GM20000 (cell line): ENCODE data around the gene TPPP.

Experiments used
- DNase-seq: peaks from one replicate; pipeline ENCODE4 v3.0.0; 2012; ENCODE audit warnings: low spot score
- CTCF ChIP-seq: IDR thresholded peaks from 2 replicates; pipeline ENCODE4 v1.5.1; 2012; ENCODE audit warnings: mild to moderate bottlenecking, control low read depth; ENCODE audit errors: extremely low read depth, missing control alignments

Gene TPPP

GRCh38 chr5:665956-666711 lies 27.0 kb downstream of the TPPP start:
- no peak for DNase-seq
- TF ChIP-seq CTCF, result no peak

GRCh38 chr5:665541-665955 lies 27.6 kb downstream of the TPPP start:
- no peak for TF ChIP-seq CTCF

GRCh38 chr5:664994-665360 lies 28.2 kb downstream of the TPPP start:
- TF ChIP-seq CTCF, result no peak
- DNase-seq, result no peak

More at GRCh38 chr5:665541-665955, 27.6 kb downstream of the TPPP start:
- DNase-seq, result no peak

- no peak for DNase-seq
- TF ChIP-seq CTCF, result no peak
Observed at GRCh38 chr5:664343-664993, 28.7 kb downstream of the TPPP start.

GRCh38 chr5:663436-664342 lies 29.5 kb downstream of the TPPP start:
- no peak for TF ChIP-seq CTCF
- DNase-seq, result no peak

- no peak for DNase-seq
- TF ChIP-seq CTCF, result no peak
Observed at GRCh38 chr5:662751-663435, 30.3 kb downstream of the TPPP start.
